ENCODE measurements around the gene ZBTB11.

Gene ZBTB11

GRCh38 chr3:101676765-101677435 lies at the start of gene ZBTB11:
ZBTB11 (minus strand) TSS chr3:101677132; CDS start chr3:101676914, 218 bp downstream.
- peak within 1 kb of the TSS; percentile 90 for H3K4me3 ChIP-seq (ENCODE audit: low read length)
- peak; percentile 65 for TF ChIP-seq CTCF (IDR thresholded peaks at IDR 0.05; ENCODE audit: insufficient read depth, low read depth, low read length, missing control alignments)
- peak; percentile 100 for DNase-seq (ENCODE audit: low read depth)

GRCh38 chr3:101725890-101726275 lies 49.0 kb upstream of the ZBTB11 start:
- no peak for DNase-seq (ENCODE audit: low read depth)
- no peak for TF ChIP-seq CTCF (IDR thresholded peaks at IDR 0.05; ENCODE audit: insufficient read depth, low read depth, low read length, missing control alignments)
- peak overlapping the region; percentile 91 for H3K4me3 ChIP-seq (ENCODE audit: low read length)

- no peak for TF ChIP-seq CTCF (IDR thresholded peaks at IDR 0.05; ENCODE audit: insufficient read depth, low read depth, low read length, missing control alignments)
- H3K4me3 ChIP-seq (ENCODE audit: low read length) = peak overlapping the region; percentile 91
- peak; percentile 21 for DNase-seq (ENCODE audit: low read depth)
Measured at GRCh38 chr3:101725194-101725889, 48.4 kb upstream of the ZBTB11 start.

GRCh38 chr3:101724329-101725193 lies 47.6 kb upstream of the ZBTB11 start, which contains the start of gene CEP97:
CEP97 (plus strand) TSS chr3:101724614; CDS start chr3:101724677, 63 bp downstream.
- DNase-seq (ENCODE audit: low read depth) = peak; percentile 96
- H3K4me3 ChIP-seq (ENCODE audit: low read length) = peak within 1 kb of the TSS; percentile 91
- no peak for TF ChIP-seq CTCF (IDR thresholded peaks at IDR 0.05; ENCODE audit: insufficient read depth, low read depth, low read length, missing control alignments)

GRCh38 chr3:101722394-101723173 lies 45.7 kb upstream of the ZBTB11 start:
- DNase-seq (ENCODE audit: low read depth) = no peak
- TF ChIP-seq CTCF (IDR thresholded peaks at IDR 0.05; ENCODE audit: insufficient read depth, low read depth, low read length, missing control alignments) = no peak
- no peak overlapping the region for H3K4me3 ChIP-seq (ENCODE audit: low read length)
